Neuron (in vitro differentiated cells): ENCODE data around the gene GRAMD1B.

Experiments used
- H2AFZ ChIP-seq: one replicate; pipeline ENCODE4 v1.6.1; 2013; ENCODE audit warnings: low read depth, mild to moderate bottlenecking, inconsistent platforms, low read length, moderate library complexity
- H3K27me3 ChIP-seq: one replicate; pipeline ENCODE4 v1.6.1; 2013; ENCODE audit warnings: low read length; ENCODE audit not compliant: insufficient read depth
- H3K36me3 ChIP-seq: one replicate; pipeline ENCODE4 v1.6.1; 2013; ENCODE audit warnings: low read length; ENCODE audit not compliant: insufficient read depth
- H3K4me1 ChIP-seq: one replicate; pipeline ENCODE4 v1.6.1; 2013; ENCODE audit warnings: low read length; ENCODE audit not compliant: insufficient read depth
- H3K4me3 ChIP-seq: 2 replicates; pipeline ENCODE4 v1.5.1; 2013; ENCODE audit warnings: mild to moderate bottlenecking, low read length, moderate library complexity
- H3K9me3 ChIP-seq: one replicate; pipeline ENCODE4 v1.6.1; 2013; ENCODE audit warnings: low read length

GRAMD1B gene

GRCh38 chr11:123429913-123430720 lies at the start of gene GRAMD1B:
Gene GRAMD1B (plus strand): TSS chr11:123430269. CDS start chr11:123430793, 524 bp downstream.
- Histone ChIP-seq H2AFZ (peak within 1 kb of the TSS; percentile 95), H3K27me3 (peaks cover 56% of the 10 kb centered on the region), H3K9me3 (no peaks in the 10 kb centered on the region), H3K36me3 (no peaks in the 10 kb centered on the region), H3K4me1 (peaks cover 6% of the 10 kb centered on the region), H3K4me3 (peak within 1 kb of the TSS; percentile 48)

DNA sequence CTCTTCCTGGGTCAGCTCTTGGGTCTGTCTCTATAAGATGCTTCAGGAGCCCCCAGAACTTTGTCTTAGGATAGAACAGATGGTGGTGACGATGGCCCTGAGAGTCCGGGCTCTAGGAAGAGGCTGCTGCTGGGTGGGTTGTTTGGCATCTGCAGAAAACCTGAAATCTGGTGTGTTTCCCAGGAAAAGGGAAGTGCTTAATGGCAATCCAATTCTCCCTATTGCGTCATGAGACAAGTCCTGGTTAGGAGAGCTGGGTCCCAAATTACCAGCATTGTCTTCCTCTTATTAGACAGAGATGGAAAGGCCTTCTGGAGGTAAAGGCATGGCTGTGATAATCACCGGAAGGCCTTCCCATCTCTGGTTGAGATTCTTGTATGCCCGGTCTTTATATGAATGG lies 48.9 kb upstream of the GRAMD1B start:
- H3K27me3 ChIP-seq = peaks cover 11% of the 10 kb centered on the region
- no peak overlapping the region for H2AFZ ChIP-seq
- no peak overlapping the region for H3K4me3 ChIP-seq
- H3K4me1 ChIP-seq = no peaks in the 10 kb centered on the region
- no peaks in the 10 kb centered on the region for H3K9me3 ChIP-seq
- H3K36me3 ChIP-seq = no peaks in the 10 kb centered on the region

GRCh38 chr11:123381817-123382554 lies 48.1 kb upstream of the GRAMD1B start:
- H3K27me3 ChIP-seq = peaks cover 11% of the 10 kb centered on the region
- no peak overlapping the region for H2AFZ ChIP-seq
- no peaks in the 10 kb centered on the region for H3K9me3 ChIP-seq
- H3K4me3 ChIP-seq = no peak overlapping the region
- H3K4me1 ChIP-seq = no peaks in the 10 kb centered on the region
- no peaks in the 10 kb centered on the region for H3K36me3 ChIP-seq

GRCh38 chr11:123382555-123383074 lies 47.5 kb upstream of the GRAMD1B start:
- no peak overlapping the region for H3K4me3 ChIP-seq
- H3K9me3 ChIP-seq = no peaks in the 10 kb centered on the region
- H2AFZ ChIP-seq = no peak overlapping the region
- H3K27me3 ChIP-seq = peaks cover 8% of the 10 kb centered on the region
- no peaks in the 10 kb centered on the region for H3K4me1 ChIP-seq
- H3K36me3 ChIP-seq = no peaks in the 10 kb centered on the region

DNA sequence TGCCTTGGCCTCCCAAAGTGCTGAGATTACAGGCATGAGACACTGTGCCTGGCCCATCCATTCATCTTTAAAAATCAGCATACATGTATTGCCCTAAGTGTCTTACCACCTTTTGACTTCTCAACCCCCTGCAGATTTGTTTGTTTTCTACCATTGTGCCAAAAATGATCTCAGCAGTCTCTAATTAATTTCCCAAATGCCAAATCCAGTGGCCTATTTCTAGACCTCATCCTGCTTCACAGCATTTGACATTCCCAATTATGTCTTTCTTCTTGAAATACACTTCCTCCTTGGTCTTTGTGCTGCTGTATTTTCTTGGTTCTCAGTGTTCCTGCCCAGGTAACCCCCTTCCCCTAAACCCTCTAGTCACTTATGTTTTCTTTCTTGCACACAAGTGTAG lies 46.0 kb upstream of the GRAMD1B start:
- Histone ChIP-seq H3K4me1 (no peaks in the 10 kb centered on the region), H3K4me3 (no peak overlapping the region), H3K27me3 (peaks cover 8% of the 10 kb centered on the region), H3K36me3 (no peaks in the 10 kb centered on the region), H3K9me3 (no peaks in the 10 kb centered on the region), H2AFZ (no peak overlapping the region)

DNA sequence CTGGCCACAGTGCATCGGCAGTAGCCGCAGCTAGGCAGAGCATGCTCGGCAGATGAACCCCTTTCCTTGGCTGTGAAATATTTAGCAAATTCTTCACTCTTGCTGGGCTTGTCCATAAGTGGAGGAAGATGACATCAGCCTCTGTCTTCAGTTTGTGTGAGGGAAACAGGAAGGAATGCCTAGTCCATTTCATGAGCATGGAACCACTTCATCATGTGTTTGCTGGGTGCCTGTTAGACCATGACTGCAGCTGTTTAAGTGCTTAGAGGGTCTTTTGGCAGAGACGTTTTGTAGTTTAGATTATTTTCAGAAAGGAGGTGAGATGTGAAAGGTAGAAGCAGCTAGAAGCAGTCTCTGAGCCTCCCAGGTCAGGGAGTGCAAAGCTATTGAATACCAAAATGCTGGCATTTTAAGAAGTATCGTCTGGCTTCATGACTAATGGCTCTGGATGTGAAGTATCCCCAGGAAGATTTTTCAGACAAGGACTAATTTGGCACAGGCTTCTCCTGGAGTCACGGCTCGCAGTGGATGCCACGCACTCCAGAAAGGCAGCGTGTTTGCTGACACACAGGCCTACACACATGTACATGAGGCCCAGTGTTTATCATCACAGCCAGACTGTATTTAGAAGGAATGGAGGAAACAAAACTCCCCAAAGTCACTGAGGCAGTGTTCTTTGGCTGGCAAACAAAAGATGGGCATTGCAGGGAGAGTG lies 43.1 kb upstream of the GRAMD1B start:
- Histone ChIP-seq H2AFZ (no peak overlapping the region), H3K9me3 (no peaks in the 10 kb centered on the region), H3K36me3 (no peaks in the 10 kb centered on the region), H3K4me3 (no peak overlapping the region), H3K4me1 (no peaks in the 10 kb centered on the region), H3K27me3 (peaks cover 3% of the 10 kb centered on the region)

GRCh38 chr11:123388640-123389039 lies 41.4 kb upstream of the GRAMD1B start:
- no peaks in the 10 kb centered on the region for H3K9me3 ChIP-seq
- H2AFZ ChIP-seq = no peak overlapping the region
- peaks cover 4% of the 10 kb centered on the region for H3K27me3 ChIP-seq
- H3K36me3 ChIP-seq = no peaks in the 10 kb centered on the region
- no peaks in the 10 kb centered on the region for H3K4me1 ChIP-seq
- H3K4me3 ChIP-seq = no peak overlapping the region

DNA sequence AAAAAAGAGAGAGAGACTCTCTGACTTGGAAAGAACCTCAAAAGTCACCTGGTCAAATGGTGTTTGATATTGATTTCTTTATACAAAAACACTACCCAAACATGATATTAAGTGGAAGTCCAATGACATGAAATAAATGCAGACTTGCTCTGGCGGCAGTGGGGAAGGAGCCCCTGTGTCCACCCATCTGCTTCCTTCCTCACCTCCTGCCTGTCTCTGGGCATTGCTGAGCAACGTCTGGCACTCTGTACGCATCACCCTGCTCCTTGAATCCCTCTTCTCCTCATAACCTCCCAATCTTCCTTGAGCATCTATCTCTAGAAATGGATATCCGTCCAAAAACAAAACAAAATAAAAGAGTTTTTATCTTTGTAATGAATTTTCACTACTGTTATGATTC lies 39.9 kb upstream of the GRAMD1B start:
- H2AFZ ChIP-seq = no peak overlapping the region
- H3K4me3 ChIP-seq = no peak overlapping the region
- no peaks in the 10 kb centered on the region for H3K4me1 ChIP-seq
- H3K36me3 ChIP-seq = no peaks in the 10 kb centered on the region
- no peaks in the 10 kb centered on the region for H3K9me3 ChIP-seq
- peaks cover 4% of the 10 kb centered on the region for H3K27me3 ChIP-seq

DNA sequence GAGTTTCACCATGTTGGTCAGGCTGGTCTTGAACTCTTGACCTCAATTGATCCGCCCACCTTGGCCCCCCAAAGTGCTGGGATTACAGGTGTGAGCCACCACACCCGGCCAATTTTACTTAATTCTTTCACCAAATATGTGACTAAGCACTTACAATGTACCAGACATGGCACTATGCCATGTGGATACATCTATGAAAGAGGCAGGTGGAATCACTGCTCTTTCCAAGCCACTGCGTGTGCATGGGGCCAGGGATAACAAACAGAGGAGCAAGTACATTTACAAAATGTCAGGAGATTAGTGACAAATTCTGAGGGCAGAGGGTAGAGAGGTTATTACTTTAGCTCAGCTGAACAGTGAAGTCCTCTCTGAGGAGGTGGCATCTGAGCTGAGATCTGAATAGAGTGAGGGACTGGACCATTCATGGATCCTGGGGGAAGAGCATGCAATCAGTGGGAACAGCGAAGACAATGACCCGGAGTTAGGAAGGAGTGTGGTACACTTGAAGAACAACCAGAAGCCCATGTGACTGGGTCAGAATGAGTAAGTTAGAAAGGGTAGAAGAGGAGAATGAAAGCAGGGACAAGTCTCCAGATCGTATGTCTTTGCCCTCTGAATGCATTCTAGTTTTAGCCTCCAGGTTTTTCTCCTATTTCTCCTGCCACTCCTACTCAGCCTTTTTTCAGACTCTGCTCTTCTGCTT lies 38.3 kb upstream of the GRAMD1B start:
- H3K36me3 ChIP-seq = no peaks in the 10 kb centered on the region
- no peak overlapping the region for H2AFZ ChIP-seq
- no peak overlapping the region for H3K4me3 ChIP-seq
- peaks cover 4% of the 10 kb centered on the region for H3K27me3 ChIP-seq
- H3K9me3 ChIP-seq = no peaks in the 10 kb centered on the region
- no peaks in the 10 kb centered on the region for H3K4me1 ChIP-seq

DNA sequence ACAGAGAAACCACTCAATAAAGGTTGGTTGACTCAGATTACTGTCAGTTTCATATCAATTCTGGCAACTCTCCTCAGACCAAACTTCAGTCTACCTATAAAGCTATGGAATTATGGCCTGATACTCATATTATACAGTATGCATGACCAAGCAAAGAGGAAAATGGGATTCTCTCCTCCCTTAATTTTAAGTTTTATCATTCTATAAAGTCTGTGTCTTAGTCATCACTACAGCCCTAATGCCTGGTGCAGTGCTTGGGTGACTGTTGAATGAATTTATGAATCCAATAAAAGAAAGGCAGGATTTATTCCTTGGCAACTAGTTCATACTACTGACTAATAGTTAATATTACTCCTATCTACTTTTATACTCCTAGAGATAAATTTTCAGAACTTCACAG lies 37.6 kb upstream of the GRAMD1B start:
- no peaks in the 10 kb centered on the region for H3K36me3 ChIP-seq
- H3K9me3 ChIP-seq = no peaks in the 10 kb centered on the region
- peaks cover 4% of the 10 kb centered on the region for H3K27me3 ChIP-seq

DNA sequence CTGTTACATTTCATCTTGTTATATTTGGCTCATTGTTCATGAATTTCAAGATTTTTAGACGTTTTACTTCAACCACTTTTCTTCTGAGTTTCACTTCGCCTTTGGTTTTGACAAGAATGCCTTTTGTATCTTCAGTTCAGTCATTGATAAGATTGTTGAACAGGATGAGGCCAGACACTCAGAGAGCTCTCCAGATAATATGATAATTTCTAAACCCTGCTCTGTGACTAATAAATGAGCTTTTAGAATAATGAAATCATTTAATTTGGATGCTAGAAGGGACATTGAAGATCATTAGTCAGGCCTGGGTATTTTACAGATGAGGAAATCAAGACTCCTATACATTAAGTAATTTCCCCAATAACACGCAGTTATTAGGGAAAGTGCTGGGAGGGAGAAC lies 37.2 kb upstream of the GRAMD1B start:
- Histone ChIP-seq H3K4me1 (no peaks in the 10 kb centered on the region), H3K4me3 (no peak overlapping the region), H3K27me3 (peaks cover 4% of the 10 kb centered on the region), H2AFZ (no peak overlapping the region), H3K9me3 (no peaks in the 10 kb centered on the region), H3K36me3 (no peaks in the 10 kb centered on the region)

More for the DNA sequence above, 37.6 kb upstream of the GRAMD1B start:
- H2AFZ ChIP-seq = no peak overlapping the region
- H3K4me1 ChIP-seq = no peaks in the 10 kb centered on the region
- no peak overlapping the region for H3K4me3 ChIP-seq

DNA sequence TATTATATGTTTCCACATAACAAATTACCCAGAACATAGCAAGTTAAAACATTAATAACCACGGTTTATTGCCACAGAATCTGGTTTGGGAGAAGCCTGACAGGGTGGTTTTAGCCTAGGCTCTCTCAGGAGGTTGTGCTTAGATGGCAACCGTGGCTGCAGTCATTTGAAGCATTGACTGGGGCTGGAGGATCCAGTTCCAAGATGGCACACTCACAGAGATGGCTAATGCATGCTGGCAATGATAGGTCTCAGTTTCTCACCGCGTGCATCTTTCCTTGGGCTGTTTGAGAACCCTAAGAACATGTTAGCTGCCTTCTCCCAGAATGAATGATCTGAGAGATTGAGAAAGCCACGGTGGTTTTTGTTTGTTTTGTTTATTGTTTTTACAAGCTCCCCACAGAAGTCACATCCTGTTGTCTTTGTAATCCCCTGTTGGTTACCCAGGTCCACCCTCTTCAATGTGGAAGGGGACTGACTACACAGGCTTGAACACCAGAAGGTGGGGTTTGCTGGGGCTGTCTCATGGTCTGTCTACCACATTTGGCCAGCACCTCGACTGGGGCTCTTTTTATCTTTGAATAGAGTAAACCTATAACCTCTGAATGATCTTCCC lies 36.6 kb upstream of the GRAMD1B start:
- H3K4me3 ChIP-seq = no peak overlapping the region

More for the DNA sequence above, 36.6 kb upstream of the GRAMD1B start:
- H2AFZ ChIP-seq = no peak overlapping the region
- no peaks in the 10 kb centered on the region for H3K36me3 ChIP-seq
- peaks cover 4% of the 10 kb centered on the region for H3K27me3 ChIP-seq
- H3K4me1 ChIP-seq = no peaks in the 10 kb centered on the region
- no peaks in the 10 kb centered on the region for H3K9me3 ChIP-seq
